ENCODE data around the gene NSUN7. TPM values are rescaled to one million over a fixed set of nuclear protein-coding genes. Genes with fewer than 3 reads are reported as not detected.

The NSUN7 gene
- total RNA-seq, 4 donors from 2014 or later, result 6.8 to 14.1 (median 12.2) TPM; not detected in 1

- H3K9me3 ChIP-seq, result no peaks in the 10 kb centered on the region
- H3K27me3 ChIP-seq, result no peaks in the 10 kb centered on the region
- H3K4me3 ChIP-seq, result no peak overlapping the region
- intact Hi-C loops (cut with DNase I; ENCODE audit: low total_unique reads), result no loop called here
- no peaks in the 10 kb centered on the region for H3K36me3 ChIP-seq
- no peak overlapping the region for H3K27ac ChIP-seq
- H3K4me1 ChIP-seq, result no peaks in the 10 kb centered on the region
- no peak for DNase-seq
- TF ChIP-seq POLR2A (IDR thresholded peaks at IDR 0.05), result no peak
- TF ChIP-seq CTCF (IDR thresholded peaks at IDR 0.05), result no peak
Observed at GRCh38 chr4:40713798-40714197, 36.0 kb upstream of the NSUN7 start.

- no peaks in the 10 kb centered on the region for H3K4me1 ChIP-seq
- no peak for DNase-seq
- TF ChIP-seq CTCF (IDR thresholded peaks at IDR 0.05) (no peak), POLR2A (IDR thresholded peaks at IDR 0.05) (no peak)
- no peaks in the 10 kb centered on the region for H3K27me3 ChIP-seq
- intact Hi-C loops (cut with DNase I; ENCODE audit: low total_unique reads), result no loop called here
- no peak overlapping the region for H3K27ac ChIP-seq
- H3K36me3 ChIP-seq, result no peaks in the 10 kb centered on the region
- no peaks in the 10 kb centered on the region for H3K9me3 ChIP-seq
- no peak overlapping the region for H3K4me3 ChIP-seq
Observed at GRCh38 chr4:40718586-40718985, 31.2 kb upstream of the NSUN7 start.

- Histone ChIP-seq H3K9me3 (no peaks in the 10 kb centered on the region), H3K4me3 (no peak overlapping the region), H3K36me3 (no peaks in the 10 kb centered on the region), H3K27ac (no peak overlapping the region), H3K27me3 (no peaks in the 10 kb centered on the region), H3K4me1 (no peaks in the 10 kb centered on the region)
- no peak for DNase-seq
- intact Hi-C loops (cut with DNase I; ENCODE audit: low total_unique reads), result no loop called here
- no peak for TF ChIP-seq CTCF (IDR thresholded peaks at IDR 0.05)
- no peak for TF ChIP-seq POLR2A (IDR thresholded peaks at IDR 0.05)
Observed at GRCh38 chr4:40719008-40719623, 30.6 kb upstream of the NSUN7 start.

GRCh38 chr4:40720351-40720750 lies 29.4 kb upstream of the NSUN7 start:
- no peak for TF ChIP-seq POLR2A (IDR thresholded peaks at IDR 0.05)
- TF ChIP-seq CTCF (IDR thresholded peaks at IDR 0.05), result no peak
- intact Hi-C loops (cut with DNase I; ENCODE audit: low total_unique reads), result no loop called here
- no peak for DNase-seq

GRCh38 chr4:40720916-40721315 lies 28.8 kb upstream of the NSUN7 start:
- intact Hi-C loops (cut with DNase I; ENCODE audit: low total_unique reads), result no loop called here
- Histone ChIP-seq H3K9me3 (no peaks in the 10 kb centered on the region), H3K36me3 (no peaks in the 10 kb centered on the region), H3K4me1 (no peaks in the 10 kb centered on the region), H3K4me3 (no peak overlapping the region), H3K27ac (no peak overlapping the region), H3K27me3 (no peaks in the 10 kb centered on the region)
- TF ChIP-seq CTCF (IDR thresholded peaks at IDR 0.05) (no peak), POLR2A (IDR thresholded peaks at IDR 0.05) (no peak)
- no peak for DNase-seq

More at GRCh38 chr4:40720351-40720750, 29.4 kb upstream of the NSUN7 start:
- H3K4me3 ChIP-seq, result no peak overlapping the region
- no peaks in the 10 kb centered on the region for H3K9me3 ChIP-seq
- no peaks in the 10 kb centered on the region for H3K36me3 ChIP-seq
- no peaks in the 10 kb centered on the region for H3K27me3 ChIP-seq
- no peak overlapping the region for H3K27ac ChIP-seq
- H3K4me1 ChIP-seq, result no peaks in the 10 kb centered on the region

Measured in uterus (tissue), 4 donors.